Vagina (tissue), 2 donors: ENCODE data around the gene SLC18A2.

ENCODE experiments used
- POLR2A ChIP-seq, 2 donors: fragments of 450-650 bp; IDR thresholded peaks; one replicate each; pipeline ENCODE4 v1.6.1; 2017; ENCODE audit warnings: antibody characterized with exemption in 2 of 2, mild to moderate bottlenecking in 2 of 2, moderate library complexity in 2 of 2
- TF ChIP-seq, protein P1 (sequence below), 3 experiments: fragments of 450-650 bp in 2 of 3; fragments of 200-600 bp in 1 of 3; sonication (generic) in 1 of 3; IDR thresholded peaks; one replicate each; pipeline ENCODE4 v1.5.1; 2017 to 2019; ENCODE audit warnings: antibody characterized with exemption in 3 of 3, mild to moderate bottlenecking in 2 of 3, moderate library complexity in 2 of 3

DNA sequence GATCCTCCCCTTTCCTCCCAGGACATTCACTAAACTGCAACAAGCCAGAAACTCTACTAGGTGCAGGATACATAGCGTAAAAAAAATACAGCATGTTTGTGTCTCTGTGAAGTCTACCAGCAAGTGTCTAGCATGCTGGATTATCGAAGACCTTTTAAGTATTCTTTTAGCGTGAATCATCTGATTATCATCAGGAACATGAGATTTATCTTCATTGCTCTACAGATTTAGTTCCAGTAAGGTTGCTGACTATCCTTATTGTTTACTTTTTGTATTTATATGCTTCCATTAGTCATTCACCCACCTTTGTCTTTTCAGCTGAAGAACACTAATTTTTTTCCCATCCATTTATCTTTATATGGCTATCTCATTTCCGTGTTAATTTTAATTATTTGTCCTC lies 71.5 kb downstream of the SLC18A2 start:
- TF ChIP-seq, protein P1, sequence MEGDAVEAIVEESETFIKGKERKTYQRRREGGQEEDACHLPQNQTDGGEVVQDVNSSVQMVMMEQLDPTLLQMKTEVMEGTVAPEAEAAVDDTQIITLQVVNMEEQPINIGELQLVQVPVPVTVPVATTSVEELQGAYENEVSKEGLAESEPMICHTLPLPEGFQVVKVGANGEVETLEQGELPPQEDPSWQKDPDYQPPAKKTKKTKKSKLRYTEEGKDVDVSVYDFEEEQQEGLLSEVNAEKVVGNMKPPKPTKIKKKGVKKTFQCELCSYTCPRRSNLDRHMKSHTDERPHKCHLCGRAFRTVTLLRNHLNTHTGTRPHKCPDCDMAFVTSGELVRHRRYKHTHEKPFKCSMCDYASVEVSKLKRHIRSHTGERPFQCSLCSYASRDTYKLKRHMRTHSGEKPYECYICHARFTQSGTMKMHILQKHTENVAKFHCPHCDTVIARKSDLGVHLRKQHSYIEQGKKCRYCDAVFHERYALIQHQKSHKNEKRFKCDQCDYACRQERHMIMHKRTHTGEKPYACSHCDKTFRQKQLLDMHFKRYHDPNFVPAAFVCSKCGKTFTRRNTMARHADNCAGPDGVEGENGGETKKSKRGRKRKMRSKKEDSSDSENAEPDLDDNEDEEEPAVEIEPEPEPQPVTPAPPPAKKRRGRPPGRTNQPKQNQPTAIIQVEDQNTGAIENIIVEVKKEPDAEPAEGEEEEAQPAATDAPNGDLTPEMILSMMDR (IDR thresholded peaks at IDR 0.05): no peak
- no peak for TF ChIP-seq POLR2A (IDR thresholded peaks at IDR 0.05)
